Motor neuron (in vitro differentiated cells): ENCODE measurements around the gene RCL1. TPM values are rescaled to one million over a fixed set of nuclear protein-coding genes. Genes with fewer than 3 reads are reported as not detected.

Experiments used
- ATAC-seq, 8 experiments: fragments of 200-7000 bp; cut with Tn5 transposase; replicated peaks in 6 of 8; 2 replicates each; pipeline ENCODE4 v1.8.0; 2021; ENCODE audit warnings: mild to moderate bottlenecking in 8 of 8, moderate library complexity in 8 of 8
- H3K27ac ChIP-seq, 2 donors: fragments of 250-450 bp; sonication (Bioruptor Pico); 2 replicates each; pipeline ENCODE4 v1.9.0; 2021; ENCODE audit warnings: antibody characterized with exemption in 2 of 2, mild to moderate bottlenecking in 2 of 2, moderate library complexity in 1 of 2
- H3K4me1 ChIP-seq, 2 donors: fragments of 250-450 bp; sonication (Bioruptor Pico); replicated peaks in 1 of 2; 2 replicates each; pipeline ENCODE4 v1.6.1; 2021; ENCODE audit warnings: antibody characterized with exemption in 2 of 2, mild to moderate bottlenecking in 2 of 2, moderate library complexity in 1 of 2
- H3K4me3 ChIP-seq, 5 donors: fragments of 250-450 bp; sonication (Bioruptor Pico); 2 replicates each; pipeline ENCODE4 v1.9.0; 2021; ENCODE audit warnings: antibody characterized with exemption in 5 of 5, mild to moderate bottlenecking in 5 of 5, moderate library complexity in 4 of 5
- WGBS, 10 experiments: fragments of 450-650 bp; shearing (Covaris generic); methylation state at CpG; one replicate each; pipeline ENCODE4 v1.0.0; 2022; 5-methylcytosine and 5-hydroxymethylcytosine counted together
- in situ Hi-C, 9 experiments: fragments of 400-800 bp; cut with MboI; loops; one replicate each; pipeline ENCODE4 v1.15.0; 2021; ENCODE audit warnings: low sequenced_read_pairs in 9 of 9, low pct_unique_long_range_greater_than_20kb in 2 of 9; ENCODE audit not compliant: unreplicated experiment in 9 of 9
- total RNA-seq, 8 experiments: library from RNA; unstranded; fragments of 300-600 nt; gene quantifications; 2 replicates each; pipeline versions ENCODE4 v1.2.3 to v1.2.4, GENCODE V29; 2022

Gene RCL1
- total RNA-seq, 8 experiments from 2014 or later, result 10.3 to 27.7 (median 18.6) TPM

DNA sequence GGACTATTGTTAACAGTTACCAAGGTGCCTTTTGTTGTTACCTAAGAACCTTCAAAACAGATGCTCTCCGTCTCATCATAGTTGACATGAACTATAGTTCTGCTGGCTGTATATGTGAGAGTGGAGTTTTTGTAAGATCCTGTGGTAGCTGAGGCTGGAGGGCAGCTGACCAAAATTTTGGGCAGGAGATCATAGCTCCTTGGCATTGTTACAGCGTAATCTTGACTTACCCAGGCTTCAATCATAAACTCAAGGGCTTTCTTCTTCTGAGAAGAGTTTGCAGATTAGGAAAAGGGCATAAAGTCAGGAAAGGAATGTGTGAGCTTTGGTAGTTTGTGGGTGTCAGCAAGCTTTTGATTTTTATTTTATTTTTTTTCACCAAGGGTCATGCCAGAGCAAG, 34.5 kb downstream of the RCL1 start:
- no peak for ATAC-seq
- in situ Hi-C loops, result no loop called here
- Histone ChIP-seq H3K27ac (no peak overlapping the region), H3K4me1 (no peaks in the 10 kb centered on the region), H3K4me3 (no peak overlapping the region)
- 83 to 100% (median 100%) methylated on average over 1 to 2 of the region's 2 CpGs; no CpG with 5 or more reads in 3 of the 10 experiments for WGBS, 10 experiments

DNA sequence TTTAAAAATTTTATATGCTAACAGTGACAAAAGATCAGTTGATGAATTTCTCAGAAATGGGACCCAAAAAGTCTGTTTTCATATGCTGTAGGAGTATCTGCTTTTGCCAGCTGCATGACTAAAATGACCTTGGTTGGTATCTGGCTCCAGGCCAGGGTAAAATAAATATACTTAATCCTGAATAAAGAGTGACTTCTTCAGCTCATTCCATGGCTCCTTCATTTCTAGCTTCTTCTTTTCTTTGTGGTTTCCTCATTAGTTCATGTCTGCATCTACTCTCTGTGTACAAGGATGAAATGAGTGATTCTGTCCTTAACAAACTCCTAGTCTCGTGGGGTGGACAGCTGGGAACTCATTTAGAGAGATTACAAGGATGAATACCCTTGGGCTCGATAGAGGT, 36.0 kb downstream of the RCL1 start:
- in situ Hi-C loops, result no loop called here
- no peak overlapping the region for H3K4me3 ChIP-seq
- peak in 2 of 8 experiments; percentile 47 to 72 for ATAC-seq
- no peak overlapping the region for H3K27ac ChIP-seq
- 73 to 100% (median 90%) methylated on average over 1 to 2 of the region's 2 CpGs; no CpG with 5 or more reads in 2 of the 10 experiments for WGBS, 10 experiments
- no peaks in the 10 kb centered on the region for H3K4me1 ChIP-seq

DNA sequence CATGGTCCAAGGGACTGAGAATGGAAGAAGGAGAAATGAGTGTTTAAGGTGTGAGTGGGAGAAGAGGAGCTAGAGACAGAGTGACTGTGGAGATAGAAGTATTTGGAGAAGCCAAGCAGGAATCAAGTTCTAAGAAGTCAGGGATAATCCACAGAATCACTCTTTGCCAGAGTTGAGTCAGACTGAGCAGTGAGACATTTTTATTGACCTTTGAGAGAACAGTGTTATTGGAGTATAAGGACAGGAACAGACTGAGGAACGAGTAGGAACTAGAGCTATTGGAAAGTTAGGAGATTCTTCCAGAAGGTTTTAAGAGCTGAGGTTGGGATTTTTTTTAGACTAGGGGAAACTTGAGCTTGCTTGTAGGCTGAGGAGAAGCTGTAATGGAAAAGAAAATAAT, 37.2 kb downstream of the RCL1 start:
- Histone ChIP-seq H3K27ac (no peak overlapping the region), H3K4me3 (no peak overlapping the region), H3K4me1 (no peaks in the 10 kb centered on the region)
- no peak for ATAC-seq
- in situ Hi-C loops, result no loop called here
- 60 to 100% (median 81%) methylated on average over 1 of the region's 1 CpG; no CpG with 5 or more reads in 2 of the 10 experiments for WGBS, 10 experiments

DNA sequence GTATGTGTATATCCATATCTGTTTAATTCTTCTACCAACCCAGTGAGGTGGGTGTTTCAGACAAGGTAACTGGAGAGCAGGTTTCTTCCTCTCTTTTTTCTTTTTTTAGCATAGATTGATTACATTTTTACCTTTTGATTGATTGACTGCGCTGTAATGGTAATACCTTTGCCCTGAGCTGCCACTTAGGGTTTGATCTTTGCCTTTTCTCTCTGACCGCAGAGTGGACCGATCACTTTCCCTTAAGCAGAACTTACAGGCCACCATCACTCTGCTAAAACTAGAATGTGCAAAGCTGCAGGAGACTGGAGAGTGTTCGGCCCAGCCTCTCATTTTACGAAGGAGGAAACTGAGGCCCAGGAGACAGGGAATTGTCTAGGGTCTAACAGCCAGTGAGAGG, 38.0 kb downstream of the RCL1 start:
- in situ Hi-C loops, result no loop called here
- Histone ChIP-seq H3K4me1 (no peaks in the 10 kb centered on the region), H3K4me3 (no peak overlapping the region), H3K27ac (no peak overlapping the region)
- 0 to 100% (median 67%) methylated on average over 1 to 5 of the region's 5 CpGs for WGBS, 10 experiments
- no peak for ATAC-seq

DNA sequence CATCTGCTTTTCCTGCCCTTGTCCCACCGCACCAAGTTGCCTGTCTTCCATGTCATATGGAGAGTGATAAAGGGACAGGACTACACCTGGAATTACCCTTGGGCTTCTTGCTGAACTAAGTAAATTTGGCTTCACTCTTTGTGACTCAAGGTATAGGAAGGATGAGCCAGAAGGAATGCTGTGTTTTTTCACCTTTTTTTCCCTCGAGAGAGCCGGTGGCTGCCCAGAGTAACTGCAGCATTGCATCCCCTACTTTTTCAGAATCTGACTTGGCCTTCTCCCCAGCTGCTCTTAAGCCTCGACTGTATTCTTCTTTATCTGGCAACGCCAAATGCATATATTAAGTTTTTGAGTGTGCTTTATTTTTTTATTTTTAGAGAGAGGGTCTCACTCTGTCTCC, 38.4 kb downstream of the RCL1 start:
- Histone ChIP-seq H3K4me1 (no peaks in the 10 kb centered on the region), H3K4me3 (no peak overlapping the region), H3K27ac (no peak overlapping the region)
- in situ Hi-C loops, result no loop called here
- WGBS, 10 experiments, result 79 to 95% (median 85%) methylated on average over 1 to 4 of the region's 5 CpGs; no CpG with 5 or more reads in 4 of the 10 experiments
- no peak for ATAC-seq

DNA sequence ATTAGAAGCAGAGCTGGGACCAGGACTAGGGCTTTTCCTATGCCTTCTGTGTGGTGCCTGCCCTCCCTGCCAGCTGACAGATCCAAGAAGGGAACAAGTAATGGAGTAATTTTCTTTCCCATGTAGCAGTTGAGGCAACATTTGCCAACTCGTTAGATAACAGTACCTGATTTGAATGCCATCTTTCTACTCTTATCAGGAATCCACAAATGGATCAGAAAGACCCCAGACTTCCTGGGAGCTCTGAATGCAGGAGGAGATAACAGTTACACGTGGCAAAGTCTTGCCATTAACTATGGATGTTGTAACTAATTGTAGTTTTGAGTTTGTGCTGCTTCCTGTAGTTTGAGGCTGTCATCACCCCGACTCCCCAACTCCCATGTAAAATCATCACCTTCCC, 39.2 kb downstream of the RCL1 start:
- ATAC-seq, result no peak
- no peak overlapping the region for H3K4me3 ChIP-seq
- H3K4me1 ChIP-seq, result no peaks in the 10 kb centered on the region
- H3K27ac ChIP-seq, result no peak overlapping the region
- WGBS, 10 experiments, result 70 to 100% (median 83%) methylated on average over 1 to 3 of the region's 3 CpGs; no CpG with 5 or more reads in 3 of the 10 experiments
- in situ Hi-C loops, result no loop called here

DNA sequence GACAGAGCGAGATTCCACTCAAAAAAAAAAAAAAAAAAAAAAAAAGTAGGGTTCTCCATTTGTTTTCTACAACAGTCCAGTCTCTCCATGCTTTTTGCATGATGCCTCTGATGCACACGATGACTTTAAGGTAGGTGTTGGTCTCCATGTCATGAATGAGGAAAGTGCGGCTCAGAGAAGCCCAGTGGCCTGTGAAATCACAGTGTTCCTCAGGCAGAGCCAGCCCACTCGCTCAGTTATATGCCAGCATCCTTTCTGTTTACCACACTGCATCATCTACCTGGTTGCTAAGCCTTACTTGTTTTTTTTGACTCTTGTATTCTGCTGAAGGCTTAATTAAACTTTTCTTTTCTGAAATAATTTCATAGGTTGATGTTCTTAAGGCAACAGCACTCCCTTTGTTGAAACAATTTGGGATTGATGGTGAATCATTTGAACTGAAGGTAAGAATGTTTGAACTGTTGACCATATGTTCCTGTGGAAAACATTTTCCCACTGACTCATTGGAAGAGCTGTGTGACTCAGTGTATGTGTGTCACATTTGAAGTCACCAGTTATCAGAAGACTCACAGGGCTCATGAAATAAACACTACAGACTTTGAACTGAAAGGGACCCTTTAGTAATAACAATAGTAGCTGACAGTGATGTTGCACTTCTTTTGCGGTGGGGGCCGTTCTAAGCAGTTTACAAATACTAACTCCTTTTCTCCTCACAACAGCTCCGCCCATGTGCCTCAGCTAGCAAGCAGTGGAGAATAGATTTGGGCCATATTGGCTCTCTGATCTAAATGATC, 40.2 kb downstream of the RCL1 start:
- in situ Hi-C loops, result no loop called here
- WGBS, 10 experiments, result 10 to 100% (median 64%) methylated on average over 1 to 5 of the region's 7 CpGs; no CpG with 5 or more reads in 1 of the 10 experiments
- no peak overlapping the region for H3K4me3 ChIP-seq
- H3K4me1 ChIP-seq, result no peaks in the 10 kb centered on the region
- peak in 7 of 8 experiments; percentile 67 to 90 (median 78) for ATAC-seq
- no peak overlapping the region for H3K27ac ChIP-seq

DNA sequence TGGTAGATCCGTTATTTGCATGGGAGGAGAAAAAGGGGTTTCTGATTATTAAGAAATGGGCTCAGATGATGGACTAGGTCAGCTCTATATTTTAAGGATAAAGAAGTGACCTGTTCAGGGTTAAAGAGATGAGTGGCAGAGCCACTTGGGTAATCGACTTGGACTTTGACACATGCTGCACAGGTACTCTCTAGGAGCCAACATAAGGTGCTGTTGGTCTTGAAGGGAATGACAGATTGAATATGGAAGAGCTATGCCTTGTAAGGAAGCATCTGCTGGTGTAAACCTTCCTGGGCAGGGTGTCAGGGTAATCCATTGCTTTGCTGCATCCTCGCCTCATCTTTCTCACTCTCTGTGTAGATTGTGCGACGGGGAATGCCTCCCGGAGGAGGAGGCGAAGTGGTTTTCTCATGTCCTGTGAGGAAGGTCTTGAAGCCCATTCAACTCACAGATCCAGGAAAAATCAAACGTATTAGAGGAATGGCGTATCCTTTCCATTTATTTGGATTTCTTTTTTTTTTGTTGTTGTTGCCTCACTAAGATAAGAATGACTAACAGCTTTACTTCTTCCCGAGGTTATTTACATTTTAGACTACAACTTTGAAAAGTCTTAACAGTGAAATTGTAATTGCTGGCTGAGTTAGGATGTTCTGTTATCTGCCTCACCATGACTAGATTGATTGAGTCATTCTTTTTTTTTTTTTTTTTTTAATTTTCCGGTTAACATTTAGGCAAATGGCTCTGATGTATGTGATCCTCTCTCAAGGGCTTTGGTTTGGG, 41.2 kb downstream of the RCL1 start:
- WGBS, 10 experiments, result 38 to 98% (median 92%) methylated on average over 3 to 9 of the region's 11 CpGs
- no peak overlapping the region for H3K27ac ChIP-seq

DNA sequence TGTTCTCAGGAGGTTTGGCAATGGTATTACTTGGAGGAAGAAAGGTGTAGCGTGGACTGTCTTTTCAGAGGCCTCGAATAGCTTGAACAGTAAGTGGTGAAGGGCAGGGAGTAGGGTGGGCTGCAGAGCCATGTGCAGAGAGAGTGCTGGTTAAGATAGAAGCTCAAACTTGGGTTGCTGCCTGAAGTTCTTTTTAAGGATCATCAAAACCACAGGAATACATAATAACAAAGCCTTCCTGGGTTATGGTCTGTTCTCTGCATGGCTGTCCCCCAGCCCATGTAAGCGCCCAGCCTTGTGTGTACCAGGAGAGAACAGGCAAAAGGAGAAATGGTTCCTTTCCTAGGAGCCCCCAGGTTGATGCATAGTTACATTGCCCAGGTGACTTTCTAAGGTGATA, 43.9 kb downstream of the RCL1 start:
- in situ Hi-C loops, result no loop called here
- no peak overlapping the region for H3K27ac ChIP-seq
- no peaks in the 10 kb centered on the region for H3K4me1 ChIP-seq
- 80 to 93% (median 93%) methylated on average over 1 to 3 of the region's 3 CpGs; no CpG with 5 or more reads in 6 of the 10 experiments for WGBS, 10 experiments
- no peak overlapping the region for H3K4me3 ChIP-seq
- ATAC-seq, result no peak

More for the DNA sequence above, 41.2 kb downstream of the RCL1 start:
- in situ Hi-C loops, result no loop called here
- Histone ChIP-seq H3K4me1 (no peaks in the 10 kb centered on the region), H3K4me3 (no peak overlapping the region)
- ATAC-seq, result no peak

DNA sequence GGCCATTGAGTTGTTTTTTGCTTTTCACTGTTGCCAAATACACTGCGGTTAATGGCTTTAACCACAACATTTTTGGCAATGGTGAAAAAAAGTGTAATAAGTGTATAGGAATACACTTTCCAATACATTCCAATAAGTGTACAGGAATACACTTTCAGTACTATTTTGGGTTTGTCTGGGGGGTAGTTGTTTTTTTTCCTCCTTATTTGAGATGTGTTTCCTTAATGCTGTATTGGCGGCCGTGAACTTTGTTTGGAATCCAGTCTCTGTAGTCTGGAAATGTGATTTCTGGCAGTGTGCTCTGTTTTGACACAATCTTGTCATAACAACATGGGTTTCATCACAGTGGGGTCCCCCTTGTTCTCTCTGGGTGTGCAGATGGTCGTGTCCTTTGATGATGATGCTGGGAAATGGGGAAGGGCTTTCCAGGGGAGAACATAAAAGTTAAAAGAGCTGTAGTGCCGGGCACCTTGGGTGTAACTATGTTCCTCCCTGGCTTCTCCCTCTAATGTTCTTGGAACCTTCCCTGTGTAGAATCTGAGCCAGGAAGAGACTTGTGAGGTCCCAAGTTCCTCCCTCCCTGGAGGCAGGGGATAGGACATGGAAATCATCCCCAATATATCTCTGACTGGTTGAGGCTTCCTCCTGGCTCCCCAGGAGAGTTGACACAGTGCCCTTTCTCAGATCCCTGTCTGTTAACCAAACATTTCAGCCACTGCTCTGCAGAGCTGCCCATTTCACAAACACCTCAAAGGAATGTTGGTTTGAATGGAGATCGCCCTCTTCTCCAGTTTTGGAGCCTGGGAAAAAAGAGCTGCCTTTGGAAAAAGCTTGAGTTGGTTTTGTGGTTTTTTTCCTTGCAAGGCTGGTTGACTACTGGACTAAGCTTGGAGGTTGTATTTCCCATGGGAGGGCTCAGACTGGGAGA, 44.8 kb downstream of the RCL1 start:
- H3K4me1 ChIP-seq, result no peaks in the 10 kb centered on the region
- WGBS, 10 experiments, result 38 to 100% (median 89%) methylated on average over 1 to 4 of the region's 6 CpGs; no CpG with 5 or more reads in 2 of the 10 experiments
- no peak overlapping the region for H3K4me3 ChIP-seq
- no peak overlapping the region for H3K27ac ChIP-seq
- in situ Hi-C loops, result no loop called here
- ATAC-seq, result peak in 2 of 8 experiments; percentile 64 to 70

DNA sequence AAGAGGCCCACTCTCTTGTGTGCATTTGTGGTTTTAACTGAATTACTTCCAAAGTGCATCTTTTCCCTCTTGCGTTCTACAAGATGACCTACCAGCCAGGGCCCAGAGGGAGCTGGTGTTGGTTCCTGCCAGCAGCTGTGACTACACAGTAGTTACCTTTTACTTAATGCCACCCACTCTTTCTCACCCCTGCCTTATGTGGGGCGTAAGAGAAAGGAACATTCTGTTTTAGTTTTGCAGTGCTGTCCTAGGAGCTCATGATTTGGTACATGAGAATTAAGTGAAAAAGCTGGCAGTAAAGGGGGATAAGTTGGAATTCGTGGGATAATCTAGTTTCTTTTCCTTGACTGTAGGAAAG, 45.4 kb downstream of the RCL1 start:
- in situ Hi-C loops, result no loop called here
- ATAC-seq, result no peak
- Histone ChIP-seq H3K4me1 (no peaks in the 10 kb centered on the region), H3K27ac (no peak overlapping the region), H3K4me3 (no peak overlapping the region)
- WGBS, 10 experiments, result 33 to 100% (median 61%) methylated on average over 1 to 3 of the region's 3 CpGs; no CpG with 5 or more reads in 4 of the 10 experiments

DNA sequence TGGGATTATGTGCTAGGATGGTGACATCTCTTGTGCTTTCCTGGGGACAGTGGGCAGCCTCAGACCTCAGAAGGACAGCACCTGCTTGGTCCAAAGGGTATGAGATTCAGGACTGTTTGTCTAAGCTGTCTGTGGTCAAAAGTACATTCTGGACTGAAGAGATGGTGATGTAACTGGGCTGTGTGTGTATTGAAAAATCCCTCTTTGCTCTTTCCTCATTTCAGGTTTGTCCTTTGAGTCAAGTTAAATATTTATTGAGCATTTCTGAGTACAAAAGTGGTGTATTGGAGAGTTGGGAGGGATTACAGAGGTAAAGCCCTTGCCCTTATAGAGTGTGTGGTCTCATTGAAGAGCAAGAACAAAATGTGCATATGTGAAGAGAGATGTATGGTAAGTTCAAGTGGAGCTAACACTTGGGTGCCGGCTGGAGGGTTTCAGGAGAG, 46.7 kb downstream of the RCL1 start:
- no peak overlapping the region for H3K4me3 ChIP-seq
- no peak overlapping the region for H3K27ac ChIP-seq
- no peaks in the 10 kb centered on the region for H3K4me1 ChIP-seq
- 100% methylated on average over 1 of the region's 1 CpG; no CpG with 5 or more reads in 5 of the 10 experiments for WGBS, 10 experiments
- in situ Hi-C loops, result no loop called here
- ATAC-seq, result no peak
